Body of pancreas (tissue), 4 donors: Measurements from ENCODE around the gene ZDHHC3. TPM values are rescaled to one million over a fixed set of nuclear protein-coding genes. Genes with fewer than 3 reads are reported as not detected.

Source experiments
- ATAC-seq: fragments of 150-250 bp; one replicate; pipeline ENCODE4 v1.9.1; 2016
- DNase-seq, 4 donors: peaks; one replicate each; pipeline ENCODE4 v3.0.0-alpha.2; 2019
- H3K27ac ChIP-seq, 4 donors: fragments of 200-600 bp; sonication (generic); 1 replicate in 3 of 4; 2 replicates in 1 of 4; pipeline versions ENCODE4 v1.5.1 to v1.6.1; 2016 to 2019; ENCODE audit warnings: mild to moderate bottlenecking in 1 of 4, mixed read lengths in 1 of 4, moderate library complexity in 1 of 4
- H3K27me3 ChIP-seq, 2 donors: fragments of 200-600 bp; sonication (generic); one replicate each; pipeline ENCODE4 v1.6.0; 2016; ENCODE audit warnings: mild to moderate bottlenecking in 1 of 2
- H3K36me3 ChIP-seq, 2 donors: fragments of 200-600 bp; sonication (generic); replicated peaks in 1 of 2; 2 replicates each; pipeline ENCODE4 v1.5.1; 2016; ENCODE audit warnings: low read depth in 2 of 2; ENCODE audit not compliant: insufficient read depth in 1 of 2
- H3K4me1 ChIP-seq: fragments of 200-600 bp; sonication (generic); one replicate; pipeline ENCODE4 v1.6.0; 2016
- H3K4me3 ChIP-seq, 2 donors: fragments of 200-600 bp; sonication (generic); 1 replicate in 1 of 2; 2 replicates in 1 of 2; pipeline ENCODE4 v1.5.1; 2016 to 2019
- H3K9me3 ChIP-seq, 3 donors: fragments of 200-600 bp; sonication (generic); 1 replicate in 2 of 3; 2 replicates in 1 of 3; pipeline ENCODE4 v1.5.1; 2016
- POLR2A ChIP-seq, 3 donors: fragments of 450-650 bp; IDR thresholded peaks; one replicate each; pipeline ENCODE4 v1.6.1; 2016; ENCODE audit warnings: antibody characterized with exemption in 3 of 3, mild to moderate bottlenecking in 2 of 3
- WGBS, 2 donors: methylation state at CpG; one replicate each; pipeline ENCODE4 v1.1.5; 2017; 5-methylcytosine and 5-hydroxymethylcytosine counted together
- intact Hi-C: fragments of 100-400 bp; cut with DNase I; formaldehyde crosslinking; loops from one replicate; pipeline ENCODE4 v1.15.1; 2023
- total RNA-seq, 2 donors: library from RNA; depleted of rRNA; stranded (reverse); fragments of >200 nt; gene quantifications; one replicate each; pipeline ENCODE4 v1.1.0, GENCODE V29; 2016
- TF ChIP-seq, protein P1 (sequence below), 7 experiments: fragments of 450-650 bp in 4 of 7; fragments of 200-600 bp in 3 of 7; sonication (generic) in 3 of 7; IDR thresholded peaks; one replicate each; pipeline ENCODE4 v1.5.1; 2016 to 2019; ENCODE audit warnings: antibody characterized with exemption in 7 of 7

Gene ZDHHC3
- total RNA-seq, 2 donors from 2014 or later, result 32.2 to 32.3 TPM

DNA sequence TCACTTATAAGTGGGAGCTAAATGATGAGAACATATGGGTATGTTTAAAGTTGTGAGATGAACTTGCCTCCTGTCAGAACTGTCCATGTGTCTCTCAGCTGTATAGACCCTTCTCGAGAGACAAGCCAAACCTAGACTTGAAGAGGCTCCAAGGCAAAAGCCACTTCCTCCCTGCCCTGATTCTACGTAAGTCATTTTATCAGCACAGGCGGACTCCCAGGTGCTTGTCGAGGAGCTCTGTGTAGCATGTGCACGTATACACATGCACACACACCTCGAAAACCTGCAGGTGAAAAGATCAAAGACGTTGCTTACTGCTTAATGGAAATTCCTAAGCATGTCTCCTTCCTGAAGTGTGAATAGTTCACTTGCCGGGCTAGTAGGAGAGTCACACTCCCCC is 44.6 kb upstream of the ZDHHC3 start:
- Histone ChIP-seq H3K27ac (no peak overlapping the region), H3K4me1 (peaks cover 6% of the 10 kb centered on the region), H3K4me3 (no peak overlapping the region), H3K36me3 (no peaks in the 10 kb centered on the region), H3K9me3 (no peaks in the 10 kb centered on the region), H3K27me3 (no peaks in the 10 kb centered on the region)
- ATAC-seq, result no peak
- intact Hi-C loops, result no loop called here
- DNase-seq, result no peak
- TF ChIP-seq, protein P1, sequence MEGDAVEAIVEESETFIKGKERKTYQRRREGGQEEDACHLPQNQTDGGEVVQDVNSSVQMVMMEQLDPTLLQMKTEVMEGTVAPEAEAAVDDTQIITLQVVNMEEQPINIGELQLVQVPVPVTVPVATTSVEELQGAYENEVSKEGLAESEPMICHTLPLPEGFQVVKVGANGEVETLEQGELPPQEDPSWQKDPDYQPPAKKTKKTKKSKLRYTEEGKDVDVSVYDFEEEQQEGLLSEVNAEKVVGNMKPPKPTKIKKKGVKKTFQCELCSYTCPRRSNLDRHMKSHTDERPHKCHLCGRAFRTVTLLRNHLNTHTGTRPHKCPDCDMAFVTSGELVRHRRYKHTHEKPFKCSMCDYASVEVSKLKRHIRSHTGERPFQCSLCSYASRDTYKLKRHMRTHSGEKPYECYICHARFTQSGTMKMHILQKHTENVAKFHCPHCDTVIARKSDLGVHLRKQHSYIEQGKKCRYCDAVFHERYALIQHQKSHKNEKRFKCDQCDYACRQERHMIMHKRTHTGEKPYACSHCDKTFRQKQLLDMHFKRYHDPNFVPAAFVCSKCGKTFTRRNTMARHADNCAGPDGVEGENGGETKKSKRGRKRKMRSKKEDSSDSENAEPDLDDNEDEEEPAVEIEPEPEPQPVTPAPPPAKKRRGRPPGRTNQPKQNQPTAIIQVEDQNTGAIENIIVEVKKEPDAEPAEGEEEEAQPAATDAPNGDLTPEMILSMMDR (IDR thresholded peaks at IDR 0.05), result no peak
- TF ChIP-seq POLR2A (IDR thresholded peaks at IDR 0.05), result no peak
- 63 to 72% methylated on average over 8 of the region's 8 CpGs for WGBS, 2 donors

GRCh38 chr3:45017821-45018220 is 41.8 kb upstream of the ZDHHC3 start:
- intact Hi-C loops, result no loop called here
- no peak for ATAC-seq
- no peak for DNase-seq
- no peaks in the 10 kb centered on the region for H3K27me3 ChIP-seq
- TF ChIP-seq POLR2A (IDR thresholded peaks at IDR 0.05), result no peak
- TF ChIP-seq, protein P1 (IDR thresholded peaks at IDR 0.05), result no peak
- H3K36me3 ChIP-seq, result no peaks in the 10 kb centered on the region
- H3K27ac ChIP-seq, result no peak overlapping the region
- H3K9me3 ChIP-seq, result no peaks in the 10 kb centered on the region
- no peak overlapping the region for H3K4me3 ChIP-seq
- no peaks in the 10 kb centered on the region for H3K4me1 ChIP-seq
- 66 to 91% methylated on average over 5 of the region's 5 CpGs for WGBS, 2 donors

DNA sequence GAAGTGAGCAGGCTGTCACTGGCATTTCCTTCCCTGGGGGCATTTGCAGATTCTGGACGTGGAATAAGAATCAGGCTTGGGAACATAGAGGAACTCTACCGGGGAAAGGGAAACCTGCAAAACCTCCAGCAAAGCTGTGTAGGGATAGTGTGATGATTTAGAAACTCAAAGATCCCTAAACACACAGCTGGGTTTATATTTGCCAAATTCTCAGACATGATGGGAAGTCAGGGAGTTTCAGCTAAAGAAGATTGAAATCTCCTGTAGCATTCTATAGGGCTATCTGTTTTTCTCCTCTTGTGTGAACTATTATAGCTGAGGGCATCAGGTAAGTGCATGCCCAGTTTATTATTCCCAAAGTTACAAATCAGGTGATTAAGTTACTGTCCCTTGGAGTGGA is 40.9 kb upstream of the ZDHHC3 start:
- Histone ChIP-seq H3K4me3 (no peak overlapping the region), H3K4me1 (no peaks in the 10 kb centered on the region), H3K36me3 (peaks cover 0 to under 1% of the 10 kb centered on the region in 2 donors), H3K27ac (no peak overlapping the region), H3K9me3 (no peaks in the 10 kb centered on the region), H3K27me3 (no peaks in the 10 kb centered on the region)
- DNase-seq (no peak), ATAC-seq (no peak)
- intact Hi-C loops, result no loop called here
- WGBS, 2 donors, result 90 to 92% methylated on average over 2 of the region's 2 CpGs
- no peak for TF ChIP-seq POLR2A (IDR thresholded peaks at IDR 0.05)
- TF ChIP-seq, protein P1 (IDR thresholded peaks at IDR 0.05), result no peak

DNA sequence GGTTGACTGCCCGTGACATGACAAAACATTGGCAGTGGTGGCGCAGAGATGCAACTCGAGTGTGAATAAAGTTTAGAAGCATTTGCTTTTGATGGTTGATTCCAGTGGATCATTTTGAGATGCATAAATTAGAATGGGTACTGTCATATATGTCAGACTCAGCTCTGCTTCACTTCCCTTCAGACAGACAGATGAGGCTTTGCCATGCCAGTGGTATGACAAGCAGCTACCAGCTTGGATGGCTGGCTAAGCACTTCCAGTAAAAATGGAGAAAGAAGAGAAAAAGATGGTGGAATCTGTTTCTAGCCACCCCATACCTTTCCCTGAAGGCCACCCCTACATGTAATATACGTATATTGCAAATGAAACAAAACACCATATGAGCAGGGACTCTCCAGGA is 36.6 kb upstream of the ZDHHC3 start:
- WGBS, 2 donors, result 91 to 94% methylated on average over 4 of the region's 4 CpGs
- Histone ChIP-seq H3K27me3 (no peaks in the 10 kb centered on the region), H3K9me3 (no peaks in the 10 kb centered on the region), H3K4me3 (no peak overlapping the region), H3K27ac (peak overlapping the region in 2 of 4 donors; percentile 6 to 45), H3K36me3 (peaks cover 0 to 3% of the 10 kb centered on the region in 2 donors), H3K4me1 (no peaks in the 10 kb centered on the region)
- intact Hi-C loops, result no loop called here
- DNase-seq, result no peak
- no peak for TF ChIP-seq POLR2A (IDR thresholded peaks at IDR 0.05)
- TF ChIP-seq, protein P1 (IDR thresholded peaks at IDR 0.05), result no peak
- no peak for ATAC-seq

GRCh38 chr3:45011756-45012508 is 36.0 kb upstream of the ZDHHC3 start:
- peak; percentile 47 for ATAC-seq
- no peak for TF ChIP-seq POLR2A (IDR thresholded peaks at IDR 0.05)
- TF ChIP-seq, protein P1 (IDR thresholded peaks at IDR 0.05), result no peak
- no peaks in the 10 kb centered on the region for H3K9me3 ChIP-seq

More at GRCh38 chr3:45011756-45012508, 36.0 kb upstream of the ZDHHC3 start:
- H3K27me3 ChIP-seq, result no peaks in the 10 kb centered on the region
- H3K36me3 ChIP-seq, result peaks cover 0 to 5% of the 10 kb centered on the region in 2 donors
- H3K4me3 ChIP-seq, result no peak overlapping the region
- DNase-seq, result peak in 2 of 4 donors; percentile 32 to 59
- H3K4me1 ChIP-seq, result no peaks in the 10 kb centered on the region
- WGBS, 2 donors, result 50% methylated on average over 7 of the region's 7 CpGs
- H3K27ac ChIP-seq, result peak overlapping the region in 2 of 4 donors; percentile 6 to 45
- intact Hi-C loops, result no loop called here
